HEK293 (cell line): ENCODE data around the gene RASSF3.

ENCODE experiments used
- GLIS1 ChIP-seq: fragments of 450-650 bp; formaldehyde crosslinking; IDR thresholded peaks from 2 replicates; pipeline ENCODE4 v1.5.1; 2016; ENCODE audit warnings: missing biosample characterization, missing genetic modification characterization
- GLIS2 ChIP-seq: fragments of 450-650 bp; formaldehyde crosslinking; IDR thresholded peaks from 2 replicates; pipeline ENCODE4 v1.5.1; 2016; ENCODE audit warnings: missing biosample characterization, missing genetic modification characterization
- HOXC10 ChIP-seq: sonication (generic); formaldehyde crosslinking; IDR thresholded peaks from 2 replicates; pipeline ENCODE4 v1.8.1; 2023; ENCODE audit warnings: mild to moderate bottlenecking, missing genetic modification reagents
- MEIS1 ChIP-seq: sonication (generic); formaldehyde crosslinking; IDR thresholded peaks from 2 replicates; pipeline ENCODE4 v1.8.1; 2022; ENCODE audit warnings: missing genetic modification reagents, mild to moderate bottlenecking, borderline replicate concordance
- PRDM2 ChIP-seq: fragments of 450-650 bp; formaldehyde crosslinking; IDR thresholded peaks from 2 replicates; pipeline ENCODE4 v1.5.1; 2016; ENCODE audit warnings: missing biosample characterization, missing genetic modification characterization, borderline replicate concordance
- RBAK ChIP-seq: fragments of 450-650 bp; formaldehyde crosslinking; IDR thresholded peaks from 2 replicates; pipeline ENCODE4 v1.5.1; 2016; ENCODE audit warnings: missing biosample characterization, missing genetic modification characterization
- SETDB1 ChIP-seq: IDR thresholded peaks from one replicate; pipeline ENCODE4 v1.6.1; 2017; ENCODE audit warnings: mild to moderate bottlenecking, low read length, moderate library complexity, mixed read lengths; ENCODE audit not compliant: insufficient read length
- WT1 ChIP-seq: fragments of 450-650 bp; formaldehyde crosslinking; IDR thresholded peaks from 2 replicates; pipeline ENCODE4 v1.5.1; 2016; ENCODE audit warnings: missing biosample characterization, missing genetic modification characterization
- ZBTB1 ChIP-seq: fragments of 450-650 bp; formaldehyde crosslinking; IDR thresholded peaks from 2 replicates; pipeline ENCODE4 v1.5.1; 2016; ENCODE audit warnings: missing biosample characterization, missing genetic modification characterization
- ZBTB8A ChIP-seq: fragments of 450-650 bp; formaldehyde crosslinking; IDR thresholded peaks from 2 replicates; pipeline ENCODE4 v1.5.1; 2016; ENCODE audit warnings: missing biosample characterization, missing genetic modification characterization
- ZNF155 ChIP-seq: fragments of 450-650 bp; formaldehyde crosslinking; IDR thresholded peaks from 2 replicates; pipeline ENCODE4 v1.5.1; 2016; ENCODE audit warnings: missing biosample characterization, missing genetic modification characterization
- ZNF239 ChIP-seq: fragments of 450-650 bp; formaldehyde crosslinking; IDR thresholded peaks from 2 replicates; pipeline ENCODE4 v1.5.1; 2016; ENCODE audit warnings: missing biosample characterization, missing genetic modification characterization
- ZNF24 ChIP-seq: fragments of 450-650 bp; formaldehyde crosslinking; IDR thresholded peaks from 2 replicates; pipeline ENCODE4 v1.5.1; 2016; ENCODE audit warnings: missing biosample characterization, missing genetic modification characterization
- ZNF416 ChIP-seq: fragments of 450-650 bp; formaldehyde crosslinking; IDR thresholded peaks from 2 replicates; pipeline ENCODE4 v1.5.1; 2016; ENCODE audit warnings: missing biosample characterization, missing genetic modification characterization
- ZNF473 ChIP-seq: fragments of 450-650 bp; formaldehyde crosslinking; IDR thresholded peaks from 2 replicates; pipeline ENCODE4 v1.5.1; 2017; ENCODE audit warnings: missing biosample characterization, missing genetic modification characterization
- ZNF501 ChIP-seq: fragments of 450-650 bp; formaldehyde crosslinking; IDR thresholded peaks from 2 replicates; pipeline ENCODE4 v1.5.1; 2016; ENCODE audit warnings: missing biosample characterization, missing genetic modification characterization
- ZNF518A ChIP-seq: fragments of 450-650 bp; formaldehyde crosslinking; conservative IDR thresholded peaks from 2 replicates; pipeline ENCODE4 v1.5.1; 2016; ENCODE audit warnings: low read depth, missing biosample characterization, missing genetic modification characterization
- ZNF596 ChIP-seq: fragments of 450-650 bp; IDR thresholded peaks from 2 replicates; pipeline ENCODE4 v1.5.0; 2018; ENCODE audit warnings: missing biosample characterization, mild to moderate bottlenecking, missing genetic modification characterization, moderate library complexity
- ZNF600 ChIP-seq: fragments of 450-650 bp; formaldehyde crosslinking; IDR thresholded peaks from 2 replicates; pipeline ENCODE4 v1.5.1; 2016; ENCODE audit warnings: missing biosample characterization, missing genetic modification characterization
- ZNF660 ChIP-seq: fragments of 450-650 bp; IDR thresholded peaks from 2 replicates; pipeline ENCODE4 v1.5.1; 2018; ENCODE audit warnings: missing biosample characterization, mild to moderate bottlenecking, missing genetic modification characterization
- ZNF664 ChIP-seq: fragments of 450-650 bp; formaldehyde crosslinking; IDR thresholded peaks from 2 replicates; pipeline ENCODE4 v1.5.1; 2016; ENCODE audit warnings: missing biosample characterization, missing genetic modification characterization
- ZNF843 ChIP-seq: fragments of 450-650 bp; formaldehyde crosslinking; IDR thresholded peaks from 2 replicates; pipeline ENCODE4 v1.5.1; 2016; ENCODE audit warnings: missing biosample characterization, missing genetic modification characterization
- TF ChIP-seq, protein P1 (sequence below): fragments of 450-650 bp; formaldehyde crosslinking; IDR thresholded peaks from 2 replicates; pipeline ENCODE4 v1.5.1; 2017; ENCODE audit warnings: missing biosample characterization, missing genetic modification characterization
- TF ChIP-seq, protein P2 (sequence below): fragments of 450-650 bp; IDR thresholded peaks from 2 replicates; pipeline ENCODE4 v1.5.1; 2018; ENCODE audit warnings: missing biosample characterization, missing genetic modification characterization
- TF ChIP-seq, protein P3 (sequence below): fragments of 450-650 bp; formaldehyde crosslinking; conservative IDR thresholded peaks from 2 replicates; pipeline ENCODE4 v1.5.1; 2016; ENCODE audit warnings: low read depth, missing biosample characterization, missing genetic modification characterization

The RASSF3 gene

GRCh38 chr12:64633940-64634337 lies 23.6 kb downstream of the RASSF3 start (continued):
- TF ChIP-seq, protein P1, sequence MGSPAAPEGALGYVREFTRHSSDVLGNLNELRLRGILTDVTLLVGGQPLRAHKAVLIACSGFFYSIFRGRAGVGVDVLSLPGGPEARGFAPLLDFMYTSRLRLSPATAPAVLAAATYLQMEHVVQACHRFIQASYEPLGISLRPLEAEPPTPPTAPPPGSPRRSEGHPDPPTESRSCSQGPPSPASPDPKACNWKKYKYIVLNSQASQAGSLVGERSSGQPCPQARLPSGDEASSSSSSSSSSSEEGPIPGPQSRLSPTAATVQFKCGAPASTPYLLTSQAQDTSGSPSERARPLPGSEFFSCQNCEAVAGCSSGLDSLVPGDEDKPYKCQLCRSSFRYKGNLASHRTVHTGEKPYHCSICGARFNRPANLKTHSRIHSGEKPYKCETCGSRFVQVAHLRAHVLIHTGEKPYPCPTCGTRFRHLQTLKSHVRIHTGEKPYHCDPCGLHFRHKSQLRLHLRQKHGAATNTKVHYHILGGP (tag by site-specific recombination) = no peak
- TF ChIP-seq ZNF660 (tag by site-specific recombination) = peak; percentile 10; the same call in 1 of the 2 replicates
- no peak for TF ChIP-seq ZNF843 (tag by site-specific recombination)
- TF ChIP-seq RBAK = no peak
- no peak for TF ChIP-seq MEIS1 (CRISPR knock-in tag)
- no peak for TF ChIP-seq HOXC10
- no peak for TF ChIP-seq ZNF239 (tag by site-specific recombination)
- TF ChIP-seq WT1 (tag by site-specific recombination) = peak; percentile 36; the same call in 1 of the 2 replicates
- no peak for TF ChIP-seq ZNF24 (tag by site-specific recombination)
- TF ChIP-seq GLIS2 (tag by site-specific recombination) = peak; percentile 23; the same call in 1 of the 2 replicates
- TF ChIP-seq, protein P2, sequence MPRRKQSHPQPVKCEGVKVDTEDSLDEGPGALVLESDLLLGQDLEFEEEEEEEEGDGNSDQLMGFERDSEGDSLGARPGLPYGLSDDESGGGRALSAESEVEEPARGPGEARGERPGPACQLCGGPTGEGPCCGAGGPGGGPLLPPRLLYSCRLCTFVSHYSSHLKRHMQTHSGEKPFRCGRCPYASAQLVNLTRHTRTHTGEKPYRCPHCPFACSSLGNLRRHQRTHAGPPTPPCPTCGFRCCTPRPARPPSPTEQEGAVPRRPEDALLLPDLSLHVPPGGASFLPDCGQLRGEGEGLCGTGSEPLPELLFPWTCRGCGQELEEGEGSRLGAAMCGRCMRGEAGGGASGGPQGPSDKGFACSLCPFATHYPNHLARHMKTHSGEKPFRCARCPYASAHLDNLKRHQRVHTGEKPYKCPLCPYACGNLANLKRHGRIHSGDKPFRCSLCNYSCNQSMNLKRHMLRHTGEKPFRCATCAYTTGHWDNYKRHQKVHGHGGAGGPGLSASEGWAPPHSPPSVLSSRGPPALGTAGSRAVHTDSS (tag by site-specific recombination) = no peak
- no peak for TF ChIP-seq ZBTB1 (tag by site-specific recombination)
- TF ChIP-seq ZBTB8A (tag by site-specific recombination) = no peak
- no peak for TF ChIP-seq ZNF155 (tag by site-specific recombination)
- no peak for TF ChIP-seq ZNF501 (tag by site-specific recombination)
- TF ChIP-seq SETDB1 = peak; percentile 30
- TF ChIP-seq GLIS1 (tag by site-specific recombination) = peak; percentile 62
- no peak for TF ChIP-seq ZNF416 (tag by site-specific recombination)
- no peak for TF ChIP-seq ZNF473
- TF ChIP-seq, protein P3, sequence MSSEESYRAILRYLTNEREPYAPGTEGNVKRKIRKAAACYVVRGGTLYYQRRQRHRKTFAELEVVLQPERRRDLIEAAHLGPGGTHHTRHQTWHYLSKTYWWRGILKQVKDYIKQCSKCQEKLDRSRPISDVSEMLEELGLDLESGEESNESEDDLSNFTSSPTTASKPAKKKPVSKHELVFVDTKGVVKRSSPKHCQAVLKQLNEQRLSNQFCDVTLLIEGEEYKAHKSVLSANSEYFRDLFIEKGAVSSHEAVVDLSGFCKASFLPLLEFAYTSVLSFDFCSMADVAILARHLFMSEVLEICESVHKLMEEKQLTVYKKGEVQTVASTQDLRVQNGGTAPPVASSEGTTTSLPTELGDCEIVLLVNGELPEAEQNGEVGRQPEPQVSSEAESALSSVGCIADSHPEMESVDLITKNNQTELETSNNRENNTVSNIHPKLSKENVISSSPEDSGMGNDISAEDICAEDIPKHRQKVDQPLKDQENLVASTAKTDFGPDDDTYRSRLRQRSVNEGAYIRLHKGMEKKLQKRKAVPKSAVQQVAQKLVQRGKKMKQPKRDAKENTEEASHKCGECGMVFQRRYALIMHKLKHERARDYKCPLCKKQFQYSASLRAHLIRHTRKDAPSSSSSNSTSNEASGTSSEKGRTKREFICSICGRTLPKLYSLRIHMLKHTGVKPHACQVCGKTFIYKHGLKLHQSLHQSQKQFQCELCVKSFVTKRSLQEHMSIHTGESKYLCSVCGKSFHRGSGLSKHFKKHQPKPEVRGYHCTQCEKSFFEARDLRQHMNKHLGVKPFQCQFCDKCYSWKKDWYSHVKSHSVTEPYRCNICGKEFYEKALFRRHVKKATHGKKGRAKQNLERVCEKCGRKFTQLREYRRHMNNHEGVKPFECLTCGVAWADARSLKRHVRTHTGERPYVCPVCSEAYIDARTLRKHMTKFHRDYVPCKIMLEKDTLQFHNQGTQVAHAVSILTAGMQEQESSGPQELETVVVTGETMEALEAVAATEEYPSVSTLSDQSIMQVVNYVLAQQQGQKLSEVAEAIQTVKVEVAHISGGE (tag by site-specific recombination) = no peak
- peak; percentile 93 for TF ChIP-seq ZNF600 (tag by site-specific recombination)
- TF ChIP-seq ZNF664 (tag by site-specific recombination) = peak; percentile 66; the same call in 1 of the 2 replicates
- no peak for TF ChIP-seq PRDM2
- TF ChIP-seq ZNF596 (tag by site-specific recombination) = no peak
- TF ChIP-seq ZNF518A (tag by site-specific recombination) = no peak
